DMS 273 treated with DMSO at 0.1 percent for 48 hours (cell line): ENCODE measurements around the gene STK24.

Experiments
- DNase-seq: peaks from one replicate; lab custom pipeline; 2025; lab: John Stamatoyannopoulos, UW

Gene STK24

GRCh38 chr13:98532254-98532653 is 44.7 kb downstream of the STK24 start:
- no peak for DNase-seq

GRCh38 chr13:98530217-98530616 is 46.7 kb downstream of the STK24 start:
- DNase-seq = no peak

DNA sequence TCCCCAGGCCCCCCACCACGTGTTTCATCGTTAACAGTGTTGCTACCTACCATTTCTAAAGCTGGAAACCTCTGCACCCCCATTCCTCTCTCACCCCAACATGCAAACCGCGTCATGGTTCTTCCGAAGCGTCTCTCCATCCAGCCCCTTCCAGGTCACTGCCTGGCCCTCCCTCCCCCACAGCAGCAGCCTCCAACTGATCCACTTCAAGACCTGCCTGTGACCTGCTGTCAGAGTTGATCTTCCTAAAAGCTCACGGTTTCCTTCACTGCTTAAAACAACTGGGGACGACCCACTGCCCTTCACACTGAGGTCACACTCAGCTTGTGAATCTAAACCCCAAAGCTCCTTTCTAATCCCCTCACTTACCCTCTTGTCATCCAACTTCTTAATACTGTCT is 47.7 kb downstream of the STK24 start:
- no peak for DNase-seq

DNA sequence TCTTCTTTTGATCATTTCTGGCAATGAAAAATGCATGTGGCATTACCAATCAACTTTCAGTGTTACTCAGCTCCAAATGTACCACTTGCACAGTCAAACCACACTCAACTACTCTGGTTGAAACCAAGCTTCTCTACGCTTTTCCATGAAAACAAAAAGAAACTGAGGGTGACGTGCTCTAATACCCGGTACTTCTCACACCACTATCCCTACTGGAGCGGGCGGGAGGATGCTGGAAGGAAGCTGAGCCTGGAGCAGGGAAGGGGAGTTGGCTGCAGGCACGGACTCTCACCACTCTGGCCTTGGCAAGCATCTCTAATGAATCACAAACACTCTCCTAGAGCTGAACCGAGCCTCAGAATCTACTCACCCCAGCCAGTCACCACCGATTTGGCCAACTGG is 48.2 kb downstream of the STK24 start:
- no peak for DNase-seq

DNA sequence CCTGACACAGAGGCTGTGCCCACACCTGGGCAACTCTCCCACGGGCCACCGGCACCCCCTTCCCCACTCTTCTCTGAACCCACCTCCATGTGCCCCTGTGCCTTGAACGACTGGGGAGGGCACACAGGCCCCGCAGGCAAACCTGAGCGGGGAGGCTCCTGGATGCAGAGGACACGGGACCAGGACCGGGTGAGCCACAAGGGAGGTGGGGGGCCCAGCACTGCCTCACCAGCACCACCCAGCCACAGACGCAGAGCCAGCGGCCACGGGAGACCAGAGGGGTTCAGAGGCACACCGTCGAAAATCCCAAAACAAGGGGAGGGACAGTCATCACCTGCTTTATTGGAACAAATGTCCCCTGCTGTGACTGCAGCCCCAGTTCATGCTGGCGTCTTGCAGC is 49.4 kb downstream of the STK24 start:
- no peak for DNase-seq

DNA sequence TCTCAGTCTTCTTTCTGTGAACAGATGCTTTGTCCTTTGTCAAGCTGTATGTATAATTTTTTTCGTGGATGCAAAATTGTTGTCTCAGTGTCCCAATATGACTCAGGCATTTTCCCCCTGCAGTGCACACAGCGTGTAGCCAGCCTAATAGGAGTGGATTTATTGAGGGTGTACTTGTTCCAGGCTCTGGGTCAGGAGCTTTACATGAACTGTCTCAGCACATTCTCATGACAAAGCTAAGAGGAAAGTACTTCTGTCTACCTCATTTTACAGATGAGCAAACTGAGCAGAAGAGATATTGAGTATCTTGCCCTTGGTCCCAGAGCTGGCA is 50.8 kb downstream of the STK24 start:
- DNase-seq = no peak

- no peak for DNase-seq
Observed at GRCh38 chr13:98525456-98526181, 51.3 kb downstream of the STK24 start.

DNA sequence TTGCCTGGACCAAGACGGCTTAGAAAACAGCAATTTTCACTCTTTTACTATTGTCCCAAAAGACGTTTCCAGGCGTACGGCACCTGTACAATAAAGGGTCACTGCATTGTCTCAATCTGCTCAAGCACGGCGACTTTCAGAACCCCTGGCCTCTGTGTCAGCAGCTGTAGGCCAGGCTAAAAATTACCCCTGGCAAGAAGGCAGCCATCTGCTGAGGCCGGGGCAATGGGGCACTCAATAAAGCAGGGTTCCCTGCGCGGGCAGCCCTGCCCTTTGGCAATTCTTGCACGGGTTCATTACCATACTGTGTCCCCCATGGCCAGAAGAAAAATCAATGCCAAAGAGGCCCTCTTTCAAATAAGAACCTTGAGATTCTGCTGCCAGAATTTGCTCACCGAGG is 52.1 kb downstream of the STK24 start:
- no peak for DNase-seq

DNA sequence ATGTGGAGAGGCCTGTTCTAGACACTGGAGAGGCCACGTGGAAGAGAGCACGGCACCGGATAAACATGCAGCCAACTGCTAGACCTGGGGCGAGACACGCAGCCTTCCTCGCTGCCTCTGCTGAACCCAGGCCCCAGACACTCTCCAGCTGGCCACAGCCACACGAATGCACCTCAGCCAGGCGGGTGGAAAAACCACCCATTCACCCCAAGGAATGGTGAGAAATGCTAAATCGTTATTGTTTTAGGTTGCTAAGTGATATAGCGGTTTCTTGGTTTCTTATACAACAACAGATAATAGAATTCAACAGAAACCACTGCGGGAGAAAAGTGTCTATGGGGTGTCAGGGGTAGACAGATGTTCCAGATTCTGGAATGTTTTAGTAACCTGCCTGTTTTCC is 52.5 kb downstream of the STK24 start:
- no peak for DNase-seq

DNA sequence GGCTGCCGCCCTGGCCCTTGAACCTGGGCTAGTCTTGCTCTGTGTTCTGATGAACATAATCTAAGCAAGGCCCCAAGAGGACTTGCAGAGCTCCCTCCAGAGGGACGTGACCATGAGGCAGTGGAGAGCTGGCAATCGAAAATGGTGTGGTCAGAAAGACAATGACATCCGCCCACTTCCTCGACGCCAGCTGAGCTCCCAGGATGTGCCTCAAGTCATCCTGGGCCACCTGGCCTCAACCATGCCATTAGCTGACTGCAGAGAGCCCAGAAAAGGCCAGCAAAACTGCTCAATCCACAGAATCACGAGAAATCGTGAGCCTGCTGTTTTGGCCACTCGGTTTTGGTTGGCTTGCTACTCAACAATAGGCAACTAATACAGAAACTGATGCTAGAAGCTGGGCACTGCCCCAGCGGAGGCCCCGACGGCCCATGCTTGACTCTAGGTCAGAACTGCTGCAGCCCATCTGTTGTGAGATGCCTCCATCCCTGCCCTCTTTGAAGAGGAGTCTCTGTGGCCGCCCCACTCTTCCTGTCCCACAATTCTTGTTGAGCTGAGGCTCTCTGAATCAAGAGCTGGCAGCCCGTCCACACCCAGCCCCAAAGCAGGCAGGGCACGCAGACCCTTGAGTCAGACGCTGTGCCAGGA is 53.3 kb downstream of the STK24 start:
- DNase-seq = no peak

DNA sequence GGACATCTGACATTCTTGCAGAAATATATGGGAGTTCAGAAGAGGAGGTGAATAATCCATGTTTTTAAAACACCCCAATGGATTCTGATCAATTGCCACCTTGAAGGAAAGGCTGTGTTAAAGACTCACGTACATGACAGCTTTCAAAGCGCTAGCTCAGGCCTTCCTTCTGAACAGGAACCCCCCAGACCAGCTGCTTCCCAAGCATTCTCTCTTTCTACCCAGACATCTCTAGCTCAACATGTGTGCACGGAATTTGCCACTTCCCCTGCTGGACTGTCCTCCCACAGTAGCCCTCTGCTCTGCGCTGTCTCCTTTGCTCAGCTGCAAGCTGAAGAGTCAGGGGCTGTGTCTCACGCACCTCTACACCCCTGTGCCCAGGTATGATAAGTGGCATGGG is 54.5 kb downstream of the STK24 start:
- DNase-seq = no peak

DNA sequence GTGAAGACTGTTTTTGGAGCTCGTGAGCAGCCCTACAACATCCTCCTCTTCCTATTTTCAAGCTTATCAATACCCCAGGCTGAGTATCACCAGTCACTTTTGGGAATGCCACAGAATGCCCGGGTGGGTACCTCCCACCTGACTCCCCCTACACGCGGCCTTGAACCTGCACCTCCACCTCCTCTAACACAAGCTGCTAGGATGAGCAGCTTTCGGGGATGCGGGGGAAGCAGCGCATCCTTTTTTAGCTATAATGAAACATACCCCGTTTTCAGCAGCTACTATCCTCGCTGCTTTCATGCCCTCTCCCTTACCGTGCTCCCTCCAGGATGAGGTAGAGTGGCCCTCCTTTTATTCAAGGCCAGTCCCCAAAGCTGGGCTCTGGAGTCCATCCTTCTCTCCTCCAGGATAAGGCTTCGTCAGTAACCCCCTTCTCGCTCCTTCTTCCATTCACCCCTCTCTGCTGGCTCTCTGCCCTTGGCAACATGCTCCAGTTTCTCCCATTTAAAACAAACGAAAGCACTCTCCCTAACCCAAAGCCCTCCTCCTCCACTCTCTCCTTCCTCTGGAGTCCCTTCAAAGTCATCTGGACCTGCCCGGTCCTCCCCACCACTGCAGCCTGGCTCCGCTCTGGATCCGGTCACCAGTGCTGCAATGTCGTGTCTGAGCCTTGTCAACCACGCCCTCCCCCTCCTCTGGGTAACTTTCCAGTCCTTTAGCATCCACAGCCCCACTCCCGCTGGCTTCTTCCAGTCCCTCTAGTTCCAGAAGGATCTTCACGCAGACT is 55.3 kb downstream of the STK24 start:
- DNase-seq = peak; percentile 13

- no peak for DNase-seq
Observed at GRCh38 chr13:98520674-98521449, 56.0 kb downstream of the STK24 start.

DNA sequence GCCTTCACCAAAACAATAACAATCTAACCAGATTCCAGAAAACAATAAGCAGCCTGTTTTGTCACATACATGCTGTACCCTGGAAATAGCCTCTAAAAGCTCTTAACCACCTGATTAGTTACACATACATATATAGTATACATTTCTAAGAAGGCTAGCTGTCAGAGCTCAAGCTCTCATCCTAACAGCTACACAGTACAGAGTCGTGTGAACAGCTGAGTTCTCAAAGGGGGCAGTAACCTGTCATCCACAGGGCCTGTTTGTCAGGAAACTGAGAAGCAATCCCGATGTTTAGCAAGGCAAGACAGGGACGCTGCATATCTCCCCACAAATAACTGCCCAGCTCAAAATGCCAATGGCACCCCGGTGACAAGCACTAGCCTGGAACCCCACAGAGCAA is 56.9 kb downstream of the STK24 start:
- DNase-seq = no peak

DNA sequence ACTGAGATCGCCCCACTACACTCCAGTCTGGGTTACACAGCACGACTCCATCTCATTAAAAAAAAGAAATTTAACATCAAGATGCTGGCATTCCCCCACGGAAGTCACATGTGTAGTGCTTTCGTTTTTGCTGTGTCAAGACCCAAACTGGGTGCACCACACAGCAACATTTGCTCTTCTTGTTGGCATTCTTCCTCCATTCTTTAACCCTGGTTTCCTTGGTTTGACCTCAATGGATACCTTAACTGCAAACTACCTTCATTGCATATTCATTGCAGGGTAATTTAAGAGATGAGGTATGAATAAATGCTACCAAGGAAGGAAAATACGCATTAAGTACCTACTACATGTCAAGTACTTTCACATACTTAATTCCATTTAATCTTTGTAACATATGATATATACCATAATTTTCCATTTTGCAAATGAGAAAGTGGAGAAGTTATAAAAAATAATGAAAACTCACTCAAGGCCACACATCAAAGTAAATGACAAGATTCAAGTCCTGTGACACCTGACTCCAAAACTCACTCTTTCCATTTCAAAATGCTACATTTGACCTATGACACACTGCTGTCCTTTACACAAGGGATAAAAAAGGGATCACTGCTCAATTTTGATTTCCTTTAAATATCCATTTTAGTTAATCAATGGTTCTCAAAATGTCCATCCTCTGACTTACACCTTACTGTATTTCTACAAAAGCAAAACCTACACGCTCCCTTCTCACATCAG is 59.2 kb downstream of the STK24 start:
- no peak for DNase-seq

DNA sequence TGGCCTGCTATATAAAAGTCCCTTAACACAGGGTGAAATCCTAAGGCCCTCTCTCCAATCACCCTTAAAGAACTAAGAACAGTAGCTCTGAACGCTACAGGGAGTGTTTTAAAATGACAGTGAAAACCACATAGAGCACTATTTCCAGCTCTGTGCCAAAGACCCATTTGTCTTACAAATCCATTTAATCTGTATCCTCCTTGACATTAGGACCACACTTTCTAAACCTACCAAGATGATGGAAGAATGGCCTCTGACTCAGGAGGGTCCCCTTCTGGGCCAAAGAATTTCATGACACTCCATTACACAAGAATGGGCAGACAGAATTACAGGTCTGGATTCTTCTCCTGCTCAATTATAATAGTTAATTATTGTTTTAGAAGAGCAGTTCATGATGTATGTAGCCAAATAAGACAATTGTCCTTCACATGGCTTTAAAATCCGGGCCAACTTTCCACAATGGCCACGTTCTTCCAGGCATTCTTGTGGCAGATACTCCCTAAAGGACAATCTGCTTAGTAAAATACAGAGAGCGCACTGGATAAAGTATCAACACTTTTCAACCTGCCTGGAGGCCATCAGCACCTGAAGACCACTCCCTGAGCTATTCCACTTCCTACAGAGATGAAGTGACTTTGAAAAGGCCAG is 61.0 kb downstream of the STK24 start:
- DNase-seq = no peak

GRCh38 chr13:98514288-98514687 is 62.6 kb downstream of the STK24 start:
- no peak for DNase-seq

DNA sequence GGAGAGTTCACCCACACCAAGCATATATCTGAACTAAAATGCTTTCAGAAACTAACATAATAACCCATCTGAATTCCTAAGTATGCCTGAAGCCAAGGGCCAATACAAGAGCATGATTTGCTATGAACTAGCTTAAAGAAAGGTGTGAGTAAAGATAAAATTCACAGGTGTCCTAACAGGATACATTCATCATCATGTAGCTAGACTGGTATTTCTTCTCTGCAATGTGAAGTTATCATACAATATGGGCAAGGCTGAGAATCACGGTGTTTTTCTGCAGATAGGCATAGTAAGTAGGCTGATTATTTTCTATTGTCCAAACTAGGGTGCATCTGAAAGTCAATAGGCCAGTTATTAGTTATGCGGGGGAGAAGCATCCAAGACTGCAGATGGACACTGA is 63.1 kb downstream of the STK24 start:
- no peak for DNase-seq

GRCh38 chr13:98512774-98513665 is 63.9 kb downstream of the STK24 start:
- no peak for DNase-seq

DNA sequence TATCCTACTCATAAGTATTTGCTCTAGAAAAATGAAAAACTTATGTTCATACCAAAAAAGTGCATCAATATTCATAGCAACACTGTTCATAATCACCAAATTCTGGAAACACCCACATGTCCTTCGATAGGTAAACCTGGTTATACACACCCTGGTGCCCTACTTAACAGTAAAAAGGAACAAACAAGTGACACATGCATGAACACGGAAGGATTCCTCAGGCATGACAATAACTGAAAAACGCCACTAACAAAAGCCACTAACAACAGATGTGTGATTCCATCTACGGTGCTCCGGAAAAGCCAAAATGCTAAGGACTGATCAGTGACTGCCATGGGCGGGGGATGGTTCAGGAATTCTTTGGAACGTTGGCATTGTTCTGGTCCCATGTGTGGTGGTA is 65.5 kb downstream of the STK24 start:
- no peak for DNase-seq
